Left ventricle myocardium inferior (tissue), 1 donor: ENCODE data around the gene ZNF20. TPM values are rescaled to one million over a fixed set of nuclear protein-coding genes. Genes with fewer than 3 reads are reported as not detected.
A peak's percentile ranks its signal among the peaks of the same experiment; 100 is the strongest.

Experiments
- DNase-seq: peaks from one replicate; pipeline ENCODE4 v3.0.0-alpha.2; 2020
- H3K27ac ChIP-seq: fragments of 200-600 bp; replicated peaks from 2 replicates; pipeline ENCODE4 v1.8.0; 2021
- H3K27me3 ChIP-seq: fragments of 200-600 bp; 2 replicates; pipeline ENCODE4 v1.8.0; 2021; ENCODE audit warnings: low read depth
- H3K36me3 ChIP-seq: fragments of 200-600 bp; 2 replicates; pipeline ENCODE4 v1.8.0; 2021
- H3K4me1 ChIP-seq: fragments of 200-600 bp; 2 replicates; pipeline ENCODE4 v1.8.0; 2021
- H3K4me3 ChIP-seq: fragments of 200-600 bp; 2 replicates; pipeline ENCODE4 v1.8.0; 2021; ENCODE audit warnings: mild to moderate bottlenecking, moderate library complexity
- H3K9me3 ChIP-seq: fragments of 200-600 bp; replicated peaks from 2 replicates; pipeline ENCODE4 v1.8.0; 2021
- intact Hi-C: fragments of 100-400 bp; cut with micrococcal nuclease; formaldehyde crosslinking; loops from one replicate; pipeline ENCODE4 v1.11.0; 2022
- long read RNA-seq: library from polyadenylated mRNA; unstranded; transcript quantifications from one replicate; pipeline ENCODE4 v2.0.0, GENCODE V29; 2021
- total RNA-seq: library from RNA; stranded (reverse); fragmentation: NEBNext Ultra II Directional; extraction: Animal tissue kit (Norgen Biotek cat#: 25700); gene quantifications from one replicate; pipeline ENCODE4 v1.2.1, GENCODE V29; 2021
- TF ChIP-seq, protein P1 (sequence below): fragments of 200-600 bp; IDR thresholded peaks from 2 replicates; pipeline ENCODE4 v1.8.0; 2021; ENCODE audit warnings: antibody characterized with exemption, mild to moderate bottlenecking, borderline replicate concordance
- donor health status: DM: no; HTN: yes; CAD: no; lungs with severe emphysema.

The ZNF20 gene
- total RNA-seq, result 2.2 TPM
- long read RNA-seq, partial matches to known transcripts, result 0 of 2 reads
- long read RNA-seq, other reads (novel, unspliced or antisense), result 0 of 2 reads

DNA sequence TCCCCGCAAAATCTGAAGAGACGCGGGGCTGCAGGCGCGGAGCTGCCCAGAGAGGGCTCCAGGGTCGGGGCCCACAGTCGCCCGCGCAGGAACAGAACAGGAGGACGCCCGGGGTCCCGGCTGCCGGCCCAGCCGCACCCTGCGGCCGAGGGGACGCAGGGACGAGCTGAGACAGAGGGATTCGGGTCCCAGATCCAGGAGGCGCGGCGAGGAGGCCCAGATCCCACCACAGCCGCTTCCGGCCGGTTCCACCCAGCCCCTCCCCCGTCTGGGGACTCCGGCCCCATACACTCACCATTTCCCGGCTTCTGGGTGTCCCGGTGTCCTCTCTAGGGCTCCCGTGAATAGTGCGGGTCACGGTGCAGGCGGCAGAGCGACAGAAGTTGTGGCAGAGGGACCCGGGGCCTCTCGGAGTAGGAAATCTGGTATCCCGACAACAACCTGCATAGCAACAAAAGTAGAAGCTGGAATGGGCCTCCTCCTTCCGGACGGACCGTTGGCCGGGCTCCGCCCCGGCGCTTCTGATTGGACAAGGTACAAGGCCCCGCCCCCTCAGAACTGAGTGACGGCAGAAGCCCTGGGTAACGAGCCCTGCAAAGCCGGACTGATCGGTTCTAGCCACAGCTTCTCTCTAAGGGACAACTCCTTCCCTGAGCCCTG, at the start of gene ZNF20:
Gene ZNF20, minus strand, starts transcription at position 466 of the 660 bp plus-strand sequence. Its CDS starts 168 bp downstream, at position 298.
- peaks cover 38% of the 10 kb centered on the region for H3K36me3 ChIP-seq
- H3K9me3 ChIP-seq, result peaks cover 3% of the 10 kb centered on the region
- peak within 1 kb of the TSS; percentile 94 for H3K4me3 ChIP-seq
- peak; percentile 96 for DNase-seq
- intact Hi-C loops, result loop anchor here (2.0 to 5.0 kb wide), 2 partner anchors 49 to 78 kb away; partner anchors contain the start of gene ZNF844
- H3K27me3 ChIP-seq, result no peaks in the 10 kb centered on the region
- peaks cover 30% of the 10 kb centered on the region for H3K4me1 ChIP-seq
- TF ChIP-seq, protein P1, sequence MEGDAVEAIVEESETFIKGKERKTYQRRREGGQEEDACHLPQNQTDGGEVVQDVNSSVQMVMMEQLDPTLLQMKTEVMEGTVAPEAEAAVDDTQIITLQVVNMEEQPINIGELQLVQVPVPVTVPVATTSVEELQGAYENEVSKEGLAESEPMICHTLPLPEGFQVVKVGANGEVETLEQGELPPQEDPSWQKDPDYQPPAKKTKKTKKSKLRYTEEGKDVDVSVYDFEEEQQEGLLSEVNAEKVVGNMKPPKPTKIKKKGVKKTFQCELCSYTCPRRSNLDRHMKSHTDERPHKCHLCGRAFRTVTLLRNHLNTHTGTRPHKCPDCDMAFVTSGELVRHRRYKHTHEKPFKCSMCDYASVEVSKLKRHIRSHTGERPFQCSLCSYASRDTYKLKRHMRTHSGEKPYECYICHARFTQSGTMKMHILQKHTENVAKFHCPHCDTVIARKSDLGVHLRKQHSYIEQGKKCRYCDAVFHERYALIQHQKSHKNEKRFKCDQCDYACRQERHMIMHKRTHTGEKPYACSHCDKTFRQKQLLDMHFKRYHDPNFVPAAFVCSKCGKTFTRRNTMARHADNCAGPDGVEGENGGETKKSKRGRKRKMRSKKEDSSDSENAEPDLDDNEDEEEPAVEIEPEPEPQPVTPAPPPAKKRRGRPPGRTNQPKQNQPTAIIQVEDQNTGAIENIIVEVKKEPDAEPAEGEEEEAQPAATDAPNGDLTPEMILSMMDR, result no peak
- H3K27ac ChIP-seq, result peak within 1 kb of the TSS; percentile 86

DNA sequence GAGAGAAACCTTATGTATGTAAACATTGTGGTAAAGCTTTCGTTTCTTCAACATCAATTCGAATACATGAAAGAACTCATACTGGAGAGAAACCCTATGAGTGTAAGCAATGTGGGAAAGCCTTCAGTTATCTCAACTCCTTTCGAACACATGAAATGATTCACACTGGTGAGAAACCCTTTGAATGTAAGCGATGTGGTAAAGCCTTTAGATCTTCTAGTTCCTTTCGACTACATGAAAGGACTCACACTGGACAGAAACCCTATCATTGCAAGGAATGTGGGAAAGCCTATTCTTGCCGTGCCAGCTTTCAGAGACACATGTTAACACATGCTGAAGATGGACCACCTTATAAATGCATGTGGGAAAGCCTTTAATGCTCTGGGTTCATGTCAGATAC, 47.5 kb upstream of the ZNF20 start:
- no peaks in the 10 kb centered on the region for H3K4me1 ChIP-seq
- TF ChIP-seq, protein P1, result no peak
- no peak overlapping the region for H3K27ac ChIP-seq
- peaks cover 97% of the 10 kb centered on the region for H3K36me3 ChIP-seq
- peaks cover 95% of the 10 kb centered on the region for H3K9me3 ChIP-seq
- H3K4me3 ChIP-seq, result no peak overlapping the region
- intact Hi-C loops, result no loop called here
- no peaks in the 10 kb centered on the region for H3K27me3 ChIP-seq
- no peak for DNase-seq

DNA sequence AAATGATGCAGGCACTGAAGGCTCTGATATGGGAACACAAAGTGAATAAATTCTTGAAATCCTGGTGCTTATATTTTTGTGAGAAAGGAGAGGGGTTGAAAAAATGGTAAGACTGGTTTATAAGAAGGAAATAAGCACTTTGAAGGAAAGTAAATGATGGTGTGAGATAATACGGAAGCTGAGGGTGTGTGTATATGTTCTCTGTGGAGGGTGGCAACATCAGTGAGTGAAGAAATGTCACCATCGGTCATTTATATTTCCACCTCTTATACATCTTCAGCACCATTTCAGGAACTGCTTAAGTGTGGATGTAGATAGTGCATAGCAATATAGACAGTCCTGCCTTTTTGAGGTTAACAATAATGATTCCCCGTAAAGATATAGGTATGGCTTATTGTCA, 40.2 kb upstream of the ZNF20 start:
- no peak overlapping the region for H3K27ac ChIP-seq
- no peak for DNase-seq
- intact Hi-C loops, result no loop called here
- no peaks in the 10 kb centered on the region for H3K27me3 ChIP-seq
- H3K36me3 ChIP-seq, result peaks cover 45% of the 10 kb centered on the region
- no peaks in the 10 kb centered on the region for H3K4me1 ChIP-seq
- H3K4me3 ChIP-seq, result no peak overlapping the region
- peaks cover 28% of the 10 kb centered on the region for H3K9me3 ChIP-seq
- TF ChIP-seq, protein P1, result no peak

DNA sequence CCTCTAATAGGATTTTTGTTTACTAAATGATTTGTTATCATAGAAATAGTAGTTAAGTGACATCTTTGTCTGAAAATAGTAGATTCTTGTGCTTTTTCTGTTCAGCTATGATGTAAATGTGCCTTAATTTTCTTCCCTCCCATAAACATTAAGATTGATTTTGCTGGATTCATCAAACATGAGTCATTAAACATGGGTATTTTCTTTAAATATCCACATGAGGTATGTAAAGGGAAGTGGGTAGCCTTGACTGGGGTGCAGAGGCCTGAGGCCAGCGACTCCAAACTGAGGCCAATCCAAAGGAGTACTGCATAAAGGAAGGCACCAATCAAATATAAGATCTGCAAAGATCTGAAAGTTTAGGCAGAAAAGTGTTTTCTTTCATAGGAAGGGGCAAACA, 26.5 kb upstream of the ZNF20 start:
- Histone ChIP-seq H3K36me3 (peaks cover 30% of the 10 kb centered on the region), H3K27ac (peak overlapping the region; percentile 21), H3K4me3 (no peak overlapping the region), H3K27me3 (no peaks in the 10 kb centered on the region), H3K9me3 (no peaks in the 10 kb centered on the region), H3K4me1 (peaks cover 54% of the 10 kb centered on the region)
- TF ChIP-seq, protein P1, result no peak
- DNase-seq, result no peak
- intact Hi-C loops, result no loop called here

DNA sequence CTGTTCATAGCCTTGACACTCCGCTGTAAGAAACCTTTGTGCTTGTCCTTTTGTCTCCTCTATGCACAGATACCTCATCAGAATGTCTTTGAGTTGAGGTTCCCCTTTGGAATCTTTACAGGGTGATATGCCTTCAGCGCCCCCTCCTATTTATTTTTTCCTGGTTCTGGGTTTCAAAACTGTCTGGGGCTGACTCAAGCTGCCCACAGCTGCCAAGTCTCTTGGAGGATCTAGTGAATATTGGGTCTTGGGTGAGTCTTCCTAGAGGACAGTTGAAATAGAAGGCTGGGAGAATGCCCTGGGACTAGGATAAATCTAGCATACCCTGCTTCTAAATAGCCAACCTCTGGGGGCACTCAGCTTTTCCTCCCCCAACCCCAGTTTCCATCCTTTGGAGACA, 23.7 kb upstream of the ZNF20 start:
- Histone ChIP-seq H3K36me3 (peaks cover 7% of the 10 kb centered on the region), H3K4me1 (peaks cover 54% of the 10 kb centered on the region), H3K27ac (peak overlapping the region; percentile 97), H3K27me3 (no peaks in the 10 kb centered on the region), H3K4me3 (peak overlapping the region; percentile 98), H3K9me3 (no peaks in the 10 kb centered on the region)
- TF ChIP-seq, protein P1, result no peak
- intact Hi-C loops, result no loop called here
- no peak for DNase-seq
